ENCODE data around the gene ABCA3.

ABCA3 gene

GRCh38 chr16:2319606-2320005 lies 20.9 kb downstream of the ABCA3 start:
- H3K9me3 ChIP-seq (ENCODE audit: control insufficient read depth, low read length): no peaks in the 10 kb centered on the region
- DNase-seq: no peak
- no peaks in the 10 kb centered on the region for H3K4me1 ChIP-seq (ENCODE audit: control insufficient read depth, insufficient read depth, low read length, poor library complexity, severe bottlenecking)
- H3K27ac ChIP-seq (ENCODE audit: insufficient read depth, low read length, poor library complexity, severe bottlenecking): no peak overlapping the region
- peaks cover 2% of the 10 kb centered on the region for H3K36me3 ChIP-seq (ENCODE audit: control insufficient read depth, insufficient read depth, low read length)
- no peaks in the 10 kb centered on the region for H3K27me3 ChIP-seq (replicated peaks; ENCODE audit: control insufficient read depth, insufficient read depth, low read length, poor library complexity, severe bottlenecking)
- H3K4me3 ChIP-seq (ENCODE audit: insufficient read depth, low read depth, low read length, poor library complexity, severe bottlenecking): no peak overlapping the region

- no peak overlapping the region for H3K4me3 ChIP-seq (ENCODE audit: insufficient read depth, low read depth, low read length, poor library complexity, severe bottlenecking)
- no peak for DNase-seq
- H3K27me3 ChIP-seq (replicated peaks; ENCODE audit: control insufficient read depth, insufficient read depth, low read length, poor library complexity, severe bottlenecking): no peaks in the 10 kb centered on the region
- no peaks in the 10 kb centered on the region for H3K36me3 ChIP-seq (ENCODE audit: control insufficient read depth, insufficient read depth, low read length)
- H3K27ac ChIP-seq (ENCODE audit: insufficient read depth, low read length, poor library complexity, severe bottlenecking): no peak overlapping the region
- no peaks in the 10 kb centered on the region for H3K9me3 ChIP-seq (ENCODE audit: control insufficient read depth, low read length)
- H3K4me1 ChIP-seq (ENCODE audit: control insufficient read depth, insufficient read depth, low read length, poor library complexity, severe bottlenecking): no peaks in the 10 kb centered on the region
These were observed 23.1 kb downstream of the ABCA3 start for GRCh38 chr16:2317231-2318020.

GRCh38 chr16:2308089-2308962 lies 32.2 kb downstream of the ABCA3 start:
- Histone ChIP-seq H3K36me3 (ENCODE audit: control insufficient read depth, insufficient read depth, low read length) (no peaks in the 10 kb centered on the region), H3K4me1 (ENCODE audit: control insufficient read depth, insufficient read depth, low read length, poor library complexity, severe bottlenecking) (no peaks in the 10 kb centered on the region), H3K4me3 (ENCODE audit: insufficient read depth, low read depth, low read length, poor library complexity, severe bottlenecking) (no peak overlapping the region), H3K27ac (ENCODE audit: insufficient read depth, low read length, poor library complexity, severe bottlenecking) (no peak overlapping the region), H3K27me3 (replicated peaks; ENCODE audit: control insufficient read depth, insufficient read depth, low read length, poor library complexity, severe bottlenecking) (no peaks in the 10 kb centered on the region), H3K9me3 (ENCODE audit: control insufficient read depth, low read length) (no peaks in the 10 kb centered on the region)
- no peak for DNase-seq

GRCh38 chr16:2299915-2300192 lies 40.7 kb downstream of the ABCA3 start:
- Histone ChIP-seq H3K27me3 (replicated peaks; ENCODE audit: control insufficient read depth, insufficient read depth, low read length, poor library complexity, severe bottlenecking) (no peaks in the 10 kb centered on the region), H3K9me3 (ENCODE audit: control insufficient read depth, low read length) (no peaks in the 10 kb centered on the region), H3K4me1 (ENCODE audit: control insufficient read depth, insufficient read depth, low read length, poor library complexity, severe bottlenecking) (no peaks in the 10 kb centered on the region), H3K4me3 (ENCODE audit: insufficient read depth, low read depth, low read length, poor library complexity, severe bottlenecking) (no peak overlapping the region), H3K36me3 (ENCODE audit: control insufficient read depth, insufficient read depth, low read length) (no peaks in the 10 kb centered on the region), H3K27ac (ENCODE audit: insufficient read depth, low read length, poor library complexity, severe bottlenecking) (no peak overlapping the region)
- no peak for DNase-seq

GRCh38 chr16:2299121-2299914 lies 41.2 kb downstream of the ABCA3 start:
- Histone ChIP-seq H3K27ac (ENCODE audit: insufficient read depth, low read length, poor library complexity, severe bottlenecking) (no peak overlapping the region), H3K9me3 (ENCODE audit: control insufficient read depth, low read length) (no peaks in the 10 kb centered on the region), H3K4me1 (ENCODE audit: control insufficient read depth, insufficient read depth, low read length, poor library complexity, severe bottlenecking) (no peaks in the 10 kb centered on the region), H3K27me3 (replicated peaks; ENCODE audit: control insufficient read depth, insufficient read depth, low read length, poor library complexity, severe bottlenecking) (no peaks in the 10 kb centered on the region), H3K36me3 (ENCODE audit: control insufficient read depth, insufficient read depth, low read length) (no peaks in the 10 kb centered on the region), H3K4me3 (ENCODE audit: insufficient read depth, low read depth, low read length, poor library complexity, severe bottlenecking) (no peak overlapping the region)
- DNase-seq: no peak

- Histone ChIP-seq H3K9me3 (ENCODE audit: control insufficient read depth, low read length) (no peaks in the 10 kb centered on the region), H3K4me3 (ENCODE audit: insufficient read depth, low read depth, low read length, poor library complexity, severe bottlenecking) (no peak overlapping the region), H3K27ac (ENCODE audit: insufficient read depth, low read length, poor library complexity, severe bottlenecking) (no peak overlapping the region), H3K4me1 (ENCODE audit: control insufficient read depth, insufficient read depth, low read length, poor library complexity, severe bottlenecking) (no peaks in the 10 kb centered on the region), H3K27me3 (replicated peaks; ENCODE audit: control insufficient read depth, insufficient read depth, low read length, poor library complexity, severe bottlenecking) (no peaks in the 10 kb centered on the region), H3K36me3 (ENCODE audit: control insufficient read depth, insufficient read depth, low read length) (no peaks in the 10 kb centered on the region)
- DNase-seq: no peak
These were observed 41.9 kb downstream of the ABCA3 start for GRCh38 chr16:2298621-2299020.

GRCh38 chr16:2297506-2297860 lies 43.0 kb downstream of the ABCA3 start:
- DNase-seq: no peak
- Histone ChIP-seq H3K27me3 (replicated peaks; ENCODE audit: control insufficient read depth, insufficient read depth, low read length, poor library complexity, severe bottlenecking) (no peaks in the 10 kb centered on the region), H3K4me1 (ENCODE audit: control insufficient read depth, insufficient read depth, low read length, poor library complexity, severe bottlenecking) (no peaks in the 10 kb centered on the region), H3K36me3 (ENCODE audit: control insufficient read depth, insufficient read depth, low read length) (no peaks in the 10 kb centered on the region), H3K9me3 (ENCODE audit: control insufficient read depth, low read length) (no peaks in the 10 kb centered on the region), H3K4me3 (ENCODE audit: insufficient read depth, low read depth, low read length, poor library complexity, severe bottlenecking) (no peak overlapping the region), H3K27ac (ENCODE audit: insufficient read depth, low read length, poor library complexity, severe bottlenecking) (no peak overlapping the region)

- no peak for DNase-seq
- no peak overlapping the region for H3K4me3 ChIP-seq (ENCODE audit: insufficient read depth, low read depth, low read length, poor library complexity, severe bottlenecking)
- H3K4me1 ChIP-seq (ENCODE audit: control insufficient read depth, insufficient read depth, low read length, poor library complexity, severe bottlenecking): no peaks in the 10 kb centered on the region
- no peaks in the 10 kb centered on the region for H3K27me3 ChIP-seq (replicated peaks; ENCODE audit: control insufficient read depth, insufficient read depth, low read length, poor library complexity, severe bottlenecking)
- no peaks in the 10 kb centered on the region for H3K36me3 ChIP-seq (ENCODE audit: control insufficient read depth, insufficient read depth, low read length)
- H3K27ac ChIP-seq (ENCODE audit: insufficient read depth, low read length, poor library complexity, severe bottlenecking): no peak overlapping the region
- H3K9me3 ChIP-seq (ENCODE audit: control insufficient read depth, low read length): no peaks in the 10 kb centered on the region
These were observed 43.6 kb downstream of the ABCA3 start for GRCh38 chr16:2296661-2297505.

- no peaks in the 10 kb centered on the region for H3K27me3 ChIP-seq (replicated peaks; ENCODE audit: control insufficient read depth, insufficient read depth, low read length, poor library complexity, severe bottlenecking)
- no peak overlapping the region for H3K4me3 ChIP-seq (ENCODE audit: insufficient read depth, low read depth, low read length, poor library complexity, severe bottlenecking)
- H3K27ac ChIP-seq (ENCODE audit: insufficient read depth, low read length, poor library complexity, severe bottlenecking): no peak overlapping the region
- H3K4me1 ChIP-seq (ENCODE audit: control insufficient read depth, insufficient read depth, low read length, poor library complexity, severe bottlenecking): no peaks in the 10 kb centered on the region
- H3K36me3 ChIP-seq (ENCODE audit: control insufficient read depth, insufficient read depth, low read length): no peaks in the 10 kb centered on the region
- H3K9me3 ChIP-seq (ENCODE audit: control insufficient read depth, low read length): no peaks in the 10 kb centered on the region
- DNase-seq: no peak
These were observed 45.3 kb downstream of the ABCA3 start for GRCh38 chr16:2295056-2295798.
